Suprapubic skin (tissue), 4 donors: ENCODE data around the gene CEP290. TPM values are rescaled to one million over a fixed set of nuclear protein-coding genes. Genes with fewer than 3 reads are reported as not detected.

Experiments
- DNase-seq, 2 donors: peaks; one replicate each; pipeline ENCODE4 v3.0.0-alpha.2; 2019; ENCODE audit warnings: low spot score in 2 of 2
- H3K27ac ChIP-seq: fragments of 200-600 bp; sonication (generic); one replicate; pipeline ENCODE4 v1.5.1; 2019
- H3K27me3 ChIP-seq: fragments of 200-600 bp; sonication (generic); one replicate; pipeline ENCODE4 v1.5.1; 2019
- H3K36me3 ChIP-seq: fragments of 200-600 bp; sonication (generic); one replicate; pipeline ENCODE4 v1.5.1; 2019
- H3K4me1 ChIP-seq: fragments of 200-600 bp; sonication (generic); one replicate; pipeline ENCODE4 v1.5.1; 2019
- H3K4me3 ChIP-seq: fragments of 200-600 bp; sonication (generic); one replicate; pipeline ENCODE4 v1.5.1; 2019; ENCODE audit warnings: mild to moderate bottlenecking
- H3K9me3 ChIP-seq: fragments of 200-600 bp; sonication (generic); one replicate; pipeline ENCODE4 v1.5.1; 2019
- EP300 ChIP-seq: sonication (generic); formaldehyde crosslinking; IDR thresholded peaks from one replicate; pipeline ENCODE4 v1.6.1; 2017; ENCODE audit warnings: antibody characterized with exemption
- POLR2A ChIP-seq, 2 donors: fragments of 450-650 bp; IDR thresholded peaks; one replicate each; pipeline ENCODE4 v1.6.1; 2017; ENCODE audit warnings: antibody characterized with exemption in 2 of 2, mild to moderate bottlenecking in 2 of 2, moderate library complexity in 2 of 2
- POLR2AphosphoS5 ChIP-seq, 3 donors: sonication (generic); formaldehyde crosslinking; IDR thresholded peaks; one replicate each; pipeline ENCODE4 v1.6.1; 2017; ENCODE audit warnings: antibody characterized with exemption in 3 of 3
- WGBS: methylation state at CpG from one replicate; pipeline ENCODE4 v1.1.5; 2018; 5-methylcytosine and 5-hydroxymethylcytosine counted together
- total RNA-seq, 4 donors: library from RNA; depleted of rRNA; stranded (reverse); fragments of >200 nt; gene quantifications; one replicate each; pipeline ENCODE4 v1.1.0, GENCODE V29; 2016
- TF ChIP-seq, protein P1 (sequence below), 2 donors: fragments of 200-600 bp in 1 of 2; fragments of 450-650 bp in 1 of 2; sonication (generic) in 1 of 2; IDR thresholded peaks; one replicate each; pipeline ENCODE4 v1.5.1; 2016 to 2019; ENCODE audit warnings: antibody characterized with exemption in 2 of 2, mild to moderate bottlenecking in 1 of 2, moderate library complexity in 1 of 2

Gene CEP290
- total RNA-seq, 4 donors from 2014 or later: 9.0 to 34.8 (median 11.0) TPM

DNA sequence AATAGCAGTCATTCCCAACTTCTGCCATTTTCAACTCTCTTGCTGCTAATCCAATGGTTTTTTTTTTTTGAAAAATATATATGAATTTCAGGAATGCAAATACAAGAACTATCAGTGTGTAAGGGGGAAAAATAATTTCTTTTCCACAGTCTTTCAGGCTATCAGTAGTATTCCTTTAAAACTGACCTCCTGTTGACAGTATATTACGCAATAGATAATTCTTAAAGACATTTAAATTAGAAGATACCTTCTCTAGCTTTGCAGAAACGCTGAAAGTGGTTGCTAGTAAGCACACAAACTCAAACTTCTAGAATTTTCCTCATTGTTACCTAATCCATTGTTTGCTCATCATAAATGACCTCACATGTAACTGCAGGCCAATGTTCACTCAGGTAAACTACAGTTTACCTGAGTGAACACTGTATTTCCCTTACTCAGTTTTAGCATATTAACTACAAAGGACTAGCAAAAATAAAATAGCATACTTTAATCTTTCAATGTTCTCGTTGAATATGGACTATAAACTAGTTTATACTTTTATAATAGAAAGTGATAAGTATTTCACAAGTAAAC, 112.7 kb downstream of the CEP290 start, which contains the start of gene C12orf50:
C12orf50 (minus strand) TSS at position 309 of the 573 bp plus-strand sequence. CDS start 2,439 bp downstream, outside the sequence.
- Histone ChIP-seq H3K9me3 (no peaks in the 10 kb centered on the region), H3K4me1 (no peaks in the 10 kb centered on the region), H3K27ac (no peak within 1 kb of the TSS), H3K36me3 (no peaks in the 10 kb centered on the region), H3K4me3 (no peak within 1 kb of the TSS), H3K27me3 (no peaks in the 10 kb centered on the region)
- DNase-seq: no peak
- TF ChIP-seq POLR2A (IDR thresholded peaks at IDR 0.05) (no peak), EP300 (no peak), POLR2AphosphoS5 (IDR thresholded peaks at IDR 0.05) (no peak)
- TF ChIP-seq, protein P1, sequence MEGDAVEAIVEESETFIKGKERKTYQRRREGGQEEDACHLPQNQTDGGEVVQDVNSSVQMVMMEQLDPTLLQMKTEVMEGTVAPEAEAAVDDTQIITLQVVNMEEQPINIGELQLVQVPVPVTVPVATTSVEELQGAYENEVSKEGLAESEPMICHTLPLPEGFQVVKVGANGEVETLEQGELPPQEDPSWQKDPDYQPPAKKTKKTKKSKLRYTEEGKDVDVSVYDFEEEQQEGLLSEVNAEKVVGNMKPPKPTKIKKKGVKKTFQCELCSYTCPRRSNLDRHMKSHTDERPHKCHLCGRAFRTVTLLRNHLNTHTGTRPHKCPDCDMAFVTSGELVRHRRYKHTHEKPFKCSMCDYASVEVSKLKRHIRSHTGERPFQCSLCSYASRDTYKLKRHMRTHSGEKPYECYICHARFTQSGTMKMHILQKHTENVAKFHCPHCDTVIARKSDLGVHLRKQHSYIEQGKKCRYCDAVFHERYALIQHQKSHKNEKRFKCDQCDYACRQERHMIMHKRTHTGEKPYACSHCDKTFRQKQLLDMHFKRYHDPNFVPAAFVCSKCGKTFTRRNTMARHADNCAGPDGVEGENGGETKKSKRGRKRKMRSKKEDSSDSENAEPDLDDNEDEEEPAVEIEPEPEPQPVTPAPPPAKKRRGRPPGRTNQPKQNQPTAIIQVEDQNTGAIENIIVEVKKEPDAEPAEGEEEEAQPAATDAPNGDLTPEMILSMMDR (IDR thresholded peaks at IDR 0.05): no peak
- WGBS: 44% methylated on average over 3 of the region's 3 CpGs

DNA sequence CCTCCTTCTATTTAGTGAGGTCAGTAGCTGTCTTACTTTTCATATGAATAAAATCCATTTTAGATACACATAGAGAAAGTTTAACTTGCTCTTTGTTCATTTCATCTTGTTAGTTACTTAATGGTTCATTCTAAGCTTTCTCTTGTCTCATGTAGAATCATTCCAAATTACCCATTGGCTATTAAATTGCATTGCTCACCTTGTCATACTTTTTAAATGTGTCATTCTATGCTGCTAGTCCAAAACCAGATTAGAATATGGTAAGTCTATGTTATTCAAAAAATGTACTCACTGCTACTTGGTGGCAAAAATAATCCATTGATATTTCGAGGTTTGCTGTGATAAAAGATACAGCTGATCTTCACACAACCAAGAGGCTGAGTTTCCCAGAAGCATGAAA, 115.7 kb downstream of the CEP290 start:
- Histone ChIP-seq H3K4me1 (no peaks in the 10 kb centered on the region), H3K9me3 (no peaks in the 10 kb centered on the region), H3K4me3 (no peak overlapping the region), H3K27me3 (no peaks in the 10 kb centered on the region), H3K36me3 (no peaks in the 10 kb centered on the region), H3K27ac (no peak overlapping the region)
- TF ChIP-seq EP300: no peak
- no peak for TF ChIP-seq POLR2AphosphoS5 (IDR thresholded peaks at IDR 0.05)
- TF ChIP-seq POLR2A (IDR thresholded peaks at IDR 0.05): no peak
- TF ChIP-seq, protein P1 (IDR thresholded peaks at IDR 0.05): no peak
- 74% methylated on average over 1 of the region's 1 CpG for WGBS
- DNase-seq: no peak

DNA sequence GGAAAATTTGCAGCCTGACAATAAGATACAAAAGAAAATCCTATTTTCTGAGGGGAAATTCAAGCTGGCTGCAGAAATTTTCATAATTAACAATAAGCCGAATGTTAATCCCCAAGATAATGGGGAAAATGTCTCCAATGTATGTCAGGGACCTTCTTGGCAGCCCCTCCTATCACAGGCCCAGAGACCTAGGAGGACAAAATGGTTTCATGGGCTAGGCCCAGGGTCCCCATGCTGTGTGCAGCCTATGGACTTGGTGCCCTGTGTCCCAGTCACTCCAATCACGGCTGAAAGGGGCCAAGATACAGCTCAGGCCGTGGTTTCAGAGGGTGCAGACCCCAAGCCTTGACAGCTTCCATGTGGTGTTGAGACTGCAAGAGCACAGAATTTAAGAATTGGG, 123.9 kb downstream of the CEP290 start:
- Histone ChIP-seq H3K9me3 (peaks cover 12% of the 10 kb centered on the region), H3K4me1 (no peaks in the 10 kb centered on the region), H3K27ac (no peak overlapping the region), H3K36me3 (no peaks in the 10 kb centered on the region), H3K27me3 (no peaks in the 10 kb centered on the region), H3K4me3 (no peak overlapping the region)
- no peak for DNase-seq
- 88% methylated on average over 3 of the region's 3 CpGs for WGBS
- no peak for TF ChIP-seq EP300
- no peak for TF ChIP-seq POLR2A (IDR thresholded peaks at IDR 0.05)
- TF ChIP-seq, protein P1 (IDR thresholded peaks at IDR 0.05): no peak
- no peak for TF ChIP-seq POLR2AphosphoS5 (IDR thresholded peaks at IDR 0.05)

DNA sequence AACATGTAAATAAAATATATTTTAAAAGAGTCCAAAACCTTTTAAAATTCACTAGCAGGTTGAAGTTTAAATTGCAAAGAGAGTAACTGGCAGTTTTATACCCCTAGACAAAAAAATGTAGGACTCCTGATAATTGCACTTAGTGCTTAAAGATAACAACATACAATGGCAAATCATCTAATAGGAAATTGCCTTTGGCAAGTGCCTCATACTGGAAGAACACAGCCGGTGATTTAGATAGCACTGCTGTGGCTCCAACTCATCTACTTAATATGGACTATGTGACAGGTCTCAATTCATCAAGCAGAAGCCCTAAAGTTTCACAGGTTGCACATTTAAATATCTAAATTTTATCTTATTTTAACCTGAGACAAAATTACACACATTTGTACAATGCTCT, 126.1 kb downstream of the CEP290 start:
- TF ChIP-seq POLR2AphosphoS5 (IDR thresholded peaks at IDR 0.05) (no peak), EP300 (no peak), POLR2A (IDR thresholded peaks at IDR 0.05) (no peak)
- TF ChIP-seq, protein P1 (IDR thresholded peaks at IDR 0.05): no peak
- no peak for DNase-seq
- H3K9me3 ChIP-seq: peaks cover 12% of the 10 kb centered on the region
- no peaks in the 10 kb centered on the region for H3K36me3 ChIP-seq
- no peaks in the 10 kb centered on the region for H3K4me1 ChIP-seq
- H3K27me3 ChIP-seq: no peaks in the 10 kb centered on the region
- no peak overlapping the region for H3K4me3 ChIP-seq
- WGBS: 30% methylated on average over 1 of the region's 1 CpG
- no peak overlapping the region for H3K27ac ChIP-seq

DNA sequence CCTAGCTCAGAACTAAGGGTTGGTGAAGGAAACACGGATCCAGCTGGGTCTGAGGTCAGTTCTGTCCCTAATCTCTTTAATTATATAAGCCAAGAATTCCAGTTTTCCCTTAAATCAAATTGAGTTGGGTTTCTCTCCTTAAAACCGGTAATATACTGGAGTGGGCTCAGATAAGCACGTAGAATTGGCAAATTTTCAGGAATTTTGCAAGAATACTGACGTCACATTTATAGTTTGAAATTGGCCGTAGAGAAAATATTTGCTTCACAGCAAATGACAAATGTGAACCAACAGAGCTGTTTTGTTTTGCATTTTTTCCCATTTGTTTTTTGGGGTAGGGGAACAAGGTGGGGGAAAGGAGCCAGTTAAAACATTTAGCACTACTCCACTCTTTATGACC, 130.1 kb downstream of the CEP290 start:
- no peak for DNase-seq
- H3K27ac ChIP-seq: no peak overlapping the region
- TF ChIP-seq POLR2A (IDR thresholded peaks at IDR 0.05) (no peak), POLR2AphosphoS5 (IDR thresholded peaks at IDR 0.05) (no peak), EP300 (no peak)
- TF ChIP-seq, protein P1 (IDR thresholded peaks at IDR 0.05): no peak
- H3K4me1 ChIP-seq: no peaks in the 10 kb centered on the region
- 68% methylated on average over 5 of the region's 5 CpGs for WGBS
- H3K4me3 ChIP-seq: no peak overlapping the region
- H3K27me3 ChIP-seq: no peaks in the 10 kb centered on the region
- no peaks in the 10 kb centered on the region for H3K9me3 ChIP-seq
- H3K36me3 ChIP-seq: no peaks in the 10 kb centered on the region
